CD4-positive, alpha-beta T cell treated with Interleukin-1 beta for 1 hour (primary cell): ENCODE measurements around the gene QSOX2.
A peak's percentile ranks its signal among the peaks of the same experiment; 100 is the strongest.

Experiments
- DNase-seq, 2 donors: peaks; one replicate each; pipeline ENCODE4 v3.0.0-alpha.2; 2020 to 2022

QSOX2 gene

DNA sequence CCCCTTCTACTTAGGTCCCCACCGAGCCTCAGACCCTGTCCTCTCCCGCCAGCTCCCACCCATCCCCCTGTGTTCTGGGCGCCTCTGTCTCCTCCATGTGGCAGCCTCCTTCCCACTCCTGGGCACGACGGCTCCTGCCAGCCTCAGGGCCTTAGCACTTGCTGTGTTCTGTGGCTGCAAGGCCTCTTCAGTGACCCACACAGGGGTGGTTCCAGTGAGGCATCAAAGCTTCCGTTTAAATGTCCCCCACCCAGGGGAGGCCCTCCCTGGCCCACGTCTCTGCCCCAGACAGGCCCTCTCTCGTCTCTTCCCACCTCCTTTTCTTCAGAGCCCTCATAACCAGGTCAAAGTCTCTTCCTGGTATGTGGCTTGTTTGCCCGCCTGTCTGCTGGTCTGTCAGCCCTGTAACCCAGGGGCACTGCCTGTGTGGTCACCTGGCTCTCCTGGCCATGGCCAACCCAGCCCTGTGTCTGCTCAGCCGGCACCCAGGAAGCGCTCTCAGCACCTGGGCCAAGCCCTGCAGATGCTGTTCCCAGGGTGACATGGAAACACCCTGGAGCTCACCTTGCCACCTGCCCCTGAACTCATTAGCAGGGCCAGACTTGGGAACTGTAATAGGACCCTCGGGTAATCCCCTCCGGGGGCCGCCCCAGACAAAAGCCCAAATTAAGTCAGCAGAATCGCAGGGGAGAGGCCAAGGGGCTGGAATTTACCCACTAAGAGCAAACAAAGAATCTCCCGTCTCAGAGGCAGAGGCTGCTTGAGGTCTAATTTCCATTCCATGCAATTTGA is 74.4 kb downstream of the QSOX2 start:
- DNase-seq: no peak

DNA sequence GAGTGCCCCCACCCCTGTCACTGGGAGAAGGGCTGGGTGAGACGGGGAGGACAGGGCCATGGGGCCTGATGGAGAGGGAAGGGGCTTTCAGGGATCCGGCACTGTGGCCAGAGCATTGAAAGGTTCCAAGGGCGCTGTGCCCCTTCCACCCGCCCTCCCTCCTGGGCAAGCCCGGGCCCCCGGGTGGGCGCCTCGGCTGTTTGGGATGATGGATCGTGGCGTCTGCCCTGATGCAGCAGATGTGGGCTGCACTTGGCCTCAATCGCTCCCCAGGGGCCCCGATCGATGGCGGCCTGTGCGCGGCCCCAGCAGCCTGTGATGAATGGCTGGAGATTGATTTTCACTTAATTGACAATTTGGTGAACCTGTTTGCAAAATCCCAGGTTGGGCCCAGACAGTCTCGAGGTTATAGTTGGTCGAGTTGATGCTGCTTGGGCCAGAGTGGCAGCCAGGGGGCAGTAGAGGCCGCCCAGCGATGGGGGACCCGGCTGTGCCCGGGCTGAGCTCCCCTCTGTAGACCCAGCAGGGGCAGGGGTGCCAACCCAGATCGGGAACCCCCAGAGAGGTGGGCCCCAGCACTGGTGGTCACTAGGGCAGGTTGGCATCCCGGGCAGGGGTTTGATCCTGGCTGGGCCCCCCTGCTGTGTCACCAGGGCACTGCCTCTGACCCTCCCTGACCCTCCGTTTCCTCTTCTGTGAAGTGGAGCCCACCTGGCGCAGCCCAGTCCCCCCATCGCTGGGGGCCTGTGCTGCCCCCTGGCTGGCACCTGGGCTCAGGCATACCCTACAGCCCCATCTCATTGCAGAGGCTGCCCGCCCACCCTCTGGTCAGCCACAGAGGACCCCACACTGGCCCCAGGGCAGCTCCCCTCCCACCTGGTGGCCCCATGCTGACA is 75.4 kb downstream of the QSOX2 start:
- peak; percentile 42 to 53 for DNase-seq

DNA sequence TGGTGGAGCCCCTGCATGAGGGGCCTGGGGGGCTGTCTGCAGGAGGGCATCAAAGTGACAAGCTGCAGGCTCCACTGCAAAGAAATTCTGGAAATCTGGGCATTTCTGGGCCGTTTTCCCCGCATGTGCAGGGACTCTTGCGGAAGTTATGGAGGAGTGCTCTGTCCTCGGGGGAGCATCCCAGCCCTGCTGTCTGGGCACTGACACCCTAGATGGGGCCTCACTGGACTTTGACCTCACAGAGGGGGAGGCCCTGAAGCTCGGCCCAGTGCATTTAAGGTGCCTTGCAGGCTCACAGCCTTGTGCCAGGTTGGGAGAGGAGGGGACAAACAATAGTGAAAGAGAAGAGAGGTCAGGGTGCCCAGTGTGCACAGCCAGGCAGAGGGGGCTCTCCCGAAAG is 76.1 kb downstream of the QSOX2 start:
- no peak for DNase-seq

DNA sequence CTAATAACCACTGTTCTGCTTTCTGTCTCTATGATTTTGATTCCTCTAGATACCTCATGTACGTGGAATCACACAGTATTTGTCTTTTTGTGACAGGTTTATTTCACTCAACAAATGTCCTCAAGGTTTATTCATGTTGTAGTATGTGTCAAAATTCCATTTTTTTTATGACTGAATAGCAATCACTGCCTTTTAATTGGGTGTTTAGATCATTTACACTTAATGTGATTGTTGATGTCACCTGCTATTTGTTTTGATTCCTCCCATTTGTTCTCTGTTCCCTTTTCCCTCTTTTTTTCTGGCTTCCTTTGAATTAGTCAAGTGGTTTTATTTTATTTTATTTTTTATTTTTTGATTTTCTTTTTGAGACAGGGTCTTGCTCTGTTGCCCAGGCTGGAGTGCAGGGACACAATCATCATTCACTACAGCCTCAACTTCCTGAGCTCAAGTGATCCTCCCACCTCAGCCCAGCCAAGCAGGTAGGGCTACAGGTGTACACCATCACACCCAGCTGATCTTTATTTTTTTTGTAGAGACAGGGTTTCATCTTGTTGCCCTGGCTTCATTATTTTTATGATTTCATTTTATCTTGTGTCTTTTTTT is 82.3 kb downstream of the QSOX2 start:
- DNase-seq: no peak

DNA sequence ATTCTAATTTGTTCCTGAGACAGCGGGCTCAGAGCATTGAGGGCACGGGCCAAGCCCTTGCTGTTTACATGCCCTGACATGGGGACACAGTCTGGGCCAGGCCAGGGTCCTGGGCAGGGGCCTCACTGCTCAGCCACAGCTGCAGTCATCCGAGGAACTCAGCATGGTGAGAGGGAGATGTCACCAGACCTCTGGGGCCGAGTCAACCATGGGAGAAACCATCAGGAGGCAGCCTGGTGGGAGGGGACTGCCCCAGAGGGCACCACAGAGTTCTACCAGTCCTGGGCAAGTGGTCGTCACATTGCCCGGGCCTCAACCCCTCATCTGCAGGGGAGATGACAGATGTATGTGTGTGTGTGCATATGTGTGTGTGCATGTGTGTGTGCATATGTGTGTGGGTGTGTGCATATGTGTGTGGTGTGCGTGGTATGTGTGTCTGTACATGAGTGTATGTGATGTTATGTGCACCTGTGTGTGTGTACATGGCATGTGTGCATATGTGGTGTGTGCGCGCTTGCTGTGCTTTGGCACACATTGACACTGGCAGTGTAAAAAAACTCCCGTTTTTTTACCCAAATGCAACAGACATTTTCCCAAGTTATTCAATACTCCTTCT is 84.5 kb downstream of the QSOX2 start:
- no peak for DNase-seq

DNA sequence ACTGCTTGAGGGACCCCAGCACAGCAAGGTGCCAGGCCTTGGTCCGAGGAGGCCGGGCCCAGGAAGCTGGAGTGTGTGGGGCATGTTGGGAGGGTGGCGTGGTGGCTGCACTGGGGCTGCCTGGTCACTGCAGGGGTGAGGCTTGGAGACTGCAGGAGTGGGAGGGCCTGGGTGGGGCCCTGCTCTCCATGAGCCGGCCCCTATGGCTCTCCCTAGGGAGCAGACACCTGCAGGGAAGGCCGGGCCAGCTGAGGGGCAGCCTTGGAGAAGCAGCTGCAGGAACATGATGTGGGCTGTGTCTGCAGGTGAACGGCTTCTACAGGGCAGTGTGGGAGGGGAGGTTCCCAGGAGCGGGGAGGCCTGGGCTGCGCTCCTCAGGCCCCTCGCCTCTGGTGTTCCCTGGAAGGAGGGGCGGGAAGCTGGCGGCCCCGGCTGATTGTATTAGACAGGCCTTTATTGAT is 85.2 kb downstream of the QSOX2 start:
- DNase-seq: no peak

DNA sequence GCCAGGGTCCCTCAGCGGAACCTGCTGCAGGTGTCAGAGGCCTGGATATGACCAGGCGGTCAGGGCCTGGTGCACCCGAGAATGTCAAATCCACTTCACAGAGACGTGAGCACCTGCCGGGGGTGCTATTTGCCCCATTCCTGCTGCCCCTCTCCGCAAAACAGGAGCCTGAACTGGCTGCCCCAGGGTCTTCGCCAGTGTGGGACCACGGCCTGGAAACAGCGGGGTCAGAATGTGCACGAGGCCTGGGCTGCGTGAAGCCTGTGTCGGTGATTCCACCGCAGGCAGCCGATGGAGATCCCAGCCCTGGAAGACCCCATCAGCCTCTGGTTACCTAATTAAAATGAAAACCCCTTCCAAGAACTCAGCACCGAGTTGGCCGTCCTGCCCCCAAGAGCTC is 85.8 kb downstream of the QSOX2 start:
- no peak for DNase-seq

DNA sequence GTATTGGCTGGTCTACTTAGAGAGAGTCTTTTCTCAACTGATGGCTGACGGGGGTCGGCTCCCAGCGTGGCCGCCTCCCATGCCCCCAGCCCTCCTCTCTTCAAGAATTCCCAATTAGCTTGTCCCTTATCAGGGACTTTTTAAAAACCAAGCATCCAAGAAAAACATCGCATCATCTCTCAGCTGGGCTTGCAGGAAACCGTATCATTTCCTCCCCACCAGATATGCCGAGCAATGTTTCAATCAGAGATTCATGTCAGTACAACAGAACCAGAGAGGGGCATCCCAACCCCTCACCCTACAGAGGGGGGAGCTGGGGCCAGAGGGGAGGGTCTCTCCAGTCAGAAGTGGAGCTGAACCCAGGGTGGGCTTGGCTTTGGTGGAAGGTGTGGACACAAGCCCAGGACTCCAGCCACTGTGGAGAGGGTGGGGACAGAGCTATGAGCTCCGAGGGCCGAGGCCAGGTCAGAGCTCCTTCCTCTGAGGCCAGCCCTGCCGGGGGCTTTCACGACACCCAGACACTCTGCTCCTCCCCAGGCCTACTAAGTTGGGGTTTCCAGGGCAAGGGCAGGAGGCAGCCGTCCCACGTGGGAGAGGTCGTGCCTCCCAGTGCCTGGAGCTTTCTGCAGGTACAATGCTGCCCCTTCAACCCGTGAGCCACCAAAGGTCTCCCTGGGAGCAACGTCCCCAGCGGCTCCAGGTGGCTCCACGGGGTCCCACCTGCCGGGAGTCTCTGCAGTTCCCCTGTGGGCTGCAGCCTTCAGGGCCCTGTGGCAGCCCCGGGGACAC is 87.9 kb downstream of the QSOX2 start:
- DNase-seq: no peak
